HEK293T (cell line): ENCODE data around the gene CLRN1.

Experiments used
- BHLHE40 ChIP-seq: fragments of 450-650 bp; IDR thresholded peaks from 2 replicates; pipeline ENCODE4 v1.6.1; 2016; ENCODE audit warnings: mild to moderate bottlenecking, moderate library complexity, borderline replicate concordance
- ELF4 ChIP-seq: fragments of 450-650 bp; IDR thresholded peaks from 2 replicates; pipeline ENCODE4 v1.6.1; 2017; ENCODE audit warnings: antibody characterized with exemption

GRCh38 chr3:150925751-150926201 is 46.8 kb downstream of the CLRN1 start:
- TF ChIP-seq ELF4 (no peak), BHLHE40 (no peak)
